H1 (cell line): Measurements from ENCODE around the gene AGBL4. TPM values are rescaled to one million over a fixed set of nuclear protein-coding genes. Genes with fewer than 3 reads are reported as not detected.

ENCODE experiments used
- CTCF ChIA-PET: fragments of 300-600 bp; sonication (Branson Sonifier 250); formaldehyde crosslinking; loops from one replicate; lab custom pipeline; 2021; ENCODE audit not compliant: partially characterized antibody; lab: Charles Lee
- POLR2A ChIA-PET: fragments of 300-600 bp; sonication (Branson Sonifier 250); formaldehyde crosslinking; loops from one replicate; lab custom pipeline; 2021; ENCODE audit warnings: inconsistent platforms; ENCODE audit not compliant: partially characterized antibody; lab: Charles Lee
- DNase-seq, 2 experiments: peaks; one replicate each; pipeline versions ENCODE4 v3.0.0 to v3.0.0-alpha.2; 2010 to 2022; ENCODE audit warnings: low spot score in 2 of 2, low read depth in 1 of 2, mixed read lengths in 1 of 2
- FAIRE-seq: peaks from 2 replicates; lab custom pipeline; 2011; peaks lifted over from hg19 to GRCh38; lab: Jason Lieb, UNC
- H2AFZ ChIP-seq: 2 replicates; pipeline ENCODE4 v1.8.1; 2012; ENCODE audit warnings: low read length, inconsistent platforms
- H2AK5ac ChIP-seq: 2 replicates; pipeline ENCODE4 v1.6.1; 2013; ENCODE audit warnings: low read depth, low read length
- H2BK120ac ChIP-seq: replicated peaks from 2 replicates; pipeline ENCODE3; 2013; ENCODE audit warnings: low read depth, low read length, inconsistent platforms
- H2BK12ac ChIP-seq: 2 replicates; pipeline ENCODE4 v1.6.1; 2013; ENCODE audit warnings: low read depth, low read length
- H2BK15ac ChIP-seq: 2 replicates; pipeline ENCODE4 v1.6.1; 2013; ENCODE audit warnings: low read length
- H2BK20ac ChIP-seq: 2 replicates; pipeline ENCODE4 v1.6.1; 2013; ENCODE audit warnings: low read length
- H2BK5ac ChIP-seq: 2 replicates; pipeline ENCODE4 v1.6.1; 2013; ENCODE audit warnings: low read depth, low read length
- H3K14ac ChIP-seq: 2 replicates; pipeline ENCODE4 v1.6.1; 2013; ENCODE audit warnings: inconsistent platforms; ENCODE audit not compliant: insufficient read length
- H3K18ac ChIP-seq: 2 replicates; pipeline ENCODE4 v1.6.1; 2013; ENCODE audit warnings: low read length; ENCODE audit errors: extremely low read depth
- H3K23ac ChIP-seq: 2 replicates; pipeline ENCODE4 v1.6.1; 2013; ENCODE audit warnings: inconsistent platforms; ENCODE audit not compliant: insufficient read length
- H3K23me2 ChIP-seq: 2 replicates; pipeline ENCODE4 v1.6.1; 2013; ENCODE audit warnings: low read depth, low read length
- H3K27ac ChIP-seq: 2 replicates; pipeline ENCODE4 v1.6.1; 2011; ENCODE audit warnings: low read depth, low read length, inconsistent platforms
- H3K27me3 ChIP-seq, 4 experiments: replicated peaks in 1 of 4; 1 replicate in 1 of 4; 2 replicates in 3 of 4; pipeline versions ENCODE4 v1.6.1 to v1.8.1; 2011 to 2013; ENCODE audit warnings: low read length in 3 of 4, mild to moderate bottlenecking in 3 of 4, inconsistent platforms in 2 of 4, mixed read lengths in 2 of 4, moderate library complexity in 1 of 4; ENCODE audit not compliant: control insufficient read depth in 3 of 4, insufficient read depth in 3 of 4; ENCODE audit errors: extremely low read depth in 1 of 4
- H3K36me3 ChIP-seq, 4 experiments: 2 replicates each; pipeline versions ENCODE4 v1.6.1 to v1.8.1; 2011 to 2013; ENCODE audit warnings: mild to moderate bottlenecking in 4 of 4, low read length in 3 of 4, moderate library complexity in 2 of 4, control low read depth in 1 of 4, inconsistent platforms in 1 of 4; ENCODE audit not compliant: insufficient read depth in 4 of 4, control insufficient read depth in 2 of 4
- H3K4ac ChIP-seq: replicated peaks from 2 replicates; pipeline ENCODE3; 2013; ENCODE audit warnings: low read length, low read depth, mixed read lengths, inconsistent platforms; ENCODE audit not compliant: insufficient read length
- H3K4me1 ChIP-seq, 4 experiments: replicated peaks in 1 of 4; 1 replicate in 1 of 4; 2 replicates in 3 of 4; pipeline versions ENCODE4 v1.6.1 to v1.8.1; 2011 to 2013; ENCODE audit warnings: low read length in 3 of 4, inconsistent platforms in 2 of 4, mixed read lengths in 1 of 4; ENCODE audit not compliant: insufficient read depth in 4 of 4, control insufficient read depth in 3 of 4
- H3K4me2 ChIP-seq, 2 experiments: 2 replicates each; pipeline versions ENCODE4 v1.6.1 to v1.8.1; 2011 to 2013; ENCODE audit warnings: low read depth in 2 of 2, low read length in 2 of 2, control low read depth in 1 of 2, inconsistent platforms in 1 of 2, mild to moderate bottlenecking in 1 of 2; ENCODE audit not compliant: insufficient read depth in 1 of 2
- H3K4me3 ChIP-seq, 4 experiments: fragments of 200-600, 300-600 bp in 1 of 4; sonication (generic), shearing (Covaris generic), sonication (Bioruptor Twin) in 1 of 4; 2 replicates each; pipeline versions ENCODE4 v1.5.1 to v1.8.1; 2011 to 2016; ENCODE audit warnings: low read length in 4 of 4, low read depth in 3 of 4, control low read depth in 2 of 4, inconsistent platforms in 2 of 4, mild to moderate bottlenecking in 2 of 4, mixed read lengths in 1 of 4, moderate library complexity in 1 of 4; ENCODE audit not compliant: insufficient read depth in 2 of 4; ENCODE audit errors: extremely low read depth in 1 of 4
- H3K56ac ChIP-seq: replicated peaks from 2 replicates; pipeline ENCODE3; 2013; ENCODE audit warnings: low read depth, mild to moderate bottlenecking, mixed read lengths, low read length, inconsistent platforms; ENCODE audit not compliant: insufficient read length
- H3K79me1 ChIP-seq: 2 replicates; pipeline ENCODE4 v1.6.1; 2013; ENCODE audit warnings: low read depth, low read length, control low read depth
- H3K79me2 ChIP-seq, 2 experiments: 2 replicates each; pipeline versions ENCODE4 v1.6.1 to v1.8.1; 2012 to 2013; ENCODE audit warnings: low read length in 2 of 2, mild to moderate bottlenecking in 2 of 2, inconsistent platforms in 1 of 2; ENCODE audit not compliant: insufficient read depth in 2 of 2, control insufficient read depth in 1 of 2
- H3K9ac ChIP-seq, 4 experiments: replicated peaks in 1 of 4; 1 replicate in 1 of 4; 2 replicates in 3 of 4; pipeline versions ENCODE4 v1.6.1 to v1.8.1; 2011 to 2013; ENCODE audit warnings: low read depth in 3 of 4, low read length in 3 of 4, control low read depth in 2 of 4, mild to moderate bottlenecking in 2 of 4, moderate library complexity in 2 of 4, inconsistent platforms in 1 of 4; ENCODE audit errors: extremely low read depth in 1 of 4
- H3K9me3 ChIP-seq, 2 experiments: 2 replicates each; pipeline versions ENCODE4 v1.6.1 to v1.8.1; 2012 to 2013; ENCODE audit warnings: mild to moderate bottlenecking in 2 of 2, moderate library complexity in 2 of 2, control low read depth in 1 of 2, inconsistent platforms in 1 of 2, low read depth in 1 of 2, low read length in 1 of 2, mixed read lengths in 1 of 2; ENCODE audit not compliant: insufficient read depth in 2 of 2
- H4K20me1 ChIP-seq, 2 experiments: replicated peaks in 1 of 2; 2 replicates each; pipeline versions ENCODE3 to v1.8.1; 2011 to 2013; ENCODE audit warnings: inconsistent platforms in 2 of 2, low read length in 2 of 2, mild to moderate bottlenecking in 1 of 2; ENCODE audit not compliant: insufficient read depth in 2 of 2, control insufficient read depth in 1 of 2
- H4K5ac ChIP-seq: 2 replicates; pipeline ENCODE4 v1.6.1; 2013; ENCODE audit warnings: low read length, low read depth, mixed read lengths, inconsistent platforms; ENCODE audit not compliant: insufficient read length
- H4K8ac ChIP-seq: 2 replicates; pipeline ENCODE4 v1.8.0; 2013; ENCODE audit warnings: mild to moderate bottlenecking, moderate library complexity, low read length, inconsistent platforms; ENCODE audit not compliant: insufficient read depth; ENCODE audit errors: extremely low read depth
- H4K91ac ChIP-seq: replicated peaks from 2 replicates; pipeline ENCODE3; 2013; ENCODE audit warnings: low read length, mixed read lengths, inconsistent platforms; ENCODE audit not compliant: insufficient read length
- CREB1 ChIP-seq: IDR thresholded peaks from 2 replicates; pipeline ENCODE4 v1.6.1; 2012; ENCODE audit warnings: inconsistent platforms
- HDAC6 ChIP-seq: IDR thresholded peaks from one replicate; pipeline ENCODE4 v1.7.1; 2012; ENCODE audit warnings: low read depth, mild to moderate bottlenecking, inconsistent platforms, low read length, moderate library complexity
- JUN ChIP-seq: IDR thresholded peaks from 2 replicates; pipeline ENCODE4 v1.6.1; 2011; ENCODE audit warnings: low read depth, mild to moderate bottlenecking, improper control_type of control experiment, low read length
- KDM4A ChIP-seq: IDR thresholded peaks from one replicate; pipeline ENCODE4 v1.7.1; 2012; ENCODE audit warnings: low read depth, mild to moderate bottlenecking, moderate library complexity, low read length, inconsistent platforms; ENCODE audit not compliant: severe bottlenecking
- TCF12 ChIP-seq: IDR thresholded peaks from 2 replicates; pipeline ENCODE4 v1.6.1; 2011; ENCODE audit warnings: low read depth, mild to moderate bottlenecking, low read length
- TEAD4 ChIP-seq: IDR thresholded peaks from 2 replicates; pipeline ENCODE4 v1.6.1; 2012; ENCODE audit warnings: low read depth, low read length, inconsistent platforms, mixed read lengths
- WGBS, 2 experiments: shearing (Covaris generic) in 1 of 2; methylation state at CpG; one replicate each; pipeline versions ENCODE4 v1.1.6 to v1.1.7; 2013 to 2015; ENCODE audit warnings: low lambda C conversion rate in 2 of 2, mixed read lengths in 2 of 2, inconsistent platforms in 1 of 2, low coverage in 1 of 2, missing lambda C conversion rate in 1 of 2; ENCODE audit not compliant: insufficient replicate concordance in 2 of 2, insufficient coverage in 1 of 2, insufficient read length in 1 of 2; ENCODE audit errors: extremely low coverage in 1 of 2, missing lambda C conversion rate in 1 of 2; 5-methylcytosine and 5-hydroxymethylcytosine counted together
- polyA plus RNA-seq, 7 experiments: library from polyadenylated mRNA; depleted of rRNA in 3 of 7; stranded (reverse) in 5 of 7; unstranded in 2 of 7; fragments of >200 nt in 5 of 7; fragments of 200-250 nt in 2 of 7; gene quantifications; 1 replicate in 5 of 7; 2 replicates in 1 of 7; 4 replicates in 1 of 7; pipeline versions ENCODE4 v1.2.1 to v1.2.3, GENCODE V29; 2011 to 2013; ENCODE audit warnings: missing spikeins in 2 of 7, mixed read lengths in 2 of 7
- total RNA-seq: library from RNA; stranded (reverse); fragmentation: NEBNext Ultra II Directional; extraction: Animal tissue kit (Norgen Biotek cat#: 25700); gene quantifications from 2 replicates; pipeline ENCODE4 v1.2.1, GENCODE V29; 2021
- TF ChIP-seq, protein P1 (sequence below): IDR thresholded peaks from 2 replicates; pipeline ENCODE4 v1.6.1; 2011; ENCODE audit warnings: low read depth, mild to moderate bottlenecking, low read length; ENCODE audit not compliant: insufficient read depth

AGBL4 gene
- total and polyA plus RNA-seq, 2 of the 8 experiments (the other 6 are each of a cell fraction or from before 2014, with no cell fraction given): 0.41 to 0.45 TPM

DNA sequence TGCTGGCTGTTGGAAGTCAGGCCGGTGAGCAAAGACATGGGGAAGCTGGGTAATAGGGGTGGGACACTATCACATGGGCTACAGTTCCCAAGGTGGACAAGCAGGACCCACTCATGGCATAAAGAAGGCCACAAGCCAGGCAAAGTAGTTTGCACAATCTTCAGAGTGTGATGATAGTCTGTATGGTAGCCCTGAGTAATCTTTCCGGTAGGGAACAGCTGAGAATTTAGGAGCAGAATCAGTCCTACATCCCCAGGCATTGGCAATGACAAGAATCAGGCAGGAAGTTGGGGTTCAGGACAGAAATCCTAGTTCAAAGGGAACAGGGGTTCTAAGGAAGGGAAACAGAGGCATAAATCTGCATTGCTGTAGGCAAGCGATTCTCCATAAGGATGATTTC lies 1527.8 kb downstream of the AGBL4 start:
- Histone ChIP-seq H4K20me1 (no peaks in the 10 kb centered on the region), H3K27ac (no peak overlapping the region), H3K18ac (no peak overlapping the region), H2BK120ac (no peak overlapping the region), H2BK15ac (no peak overlapping the region), H4K5ac (no peak overlapping the region), H3K9me3 (no peaks in the 10 kb centered on the region), H4K8ac (no peak overlapping the region), H3K23me2 (no peaks in the 10 kb centered on the region), H3K4me3 (no peak overlapping the region), H3K79me1 (no peaks in the 10 kb centered on the region), H2BK12ac (no peak overlapping the region; the same call in 1 of the 2 replicates), H2BK20ac (no peak overlapping the region), H3K4ac (no peak overlapping the region), H3K23ac (no peak overlapping the region), H2BK5ac (no peak overlapping the region), H3K27me3 (no peaks in the 10 kb centered on the region), H2AK5ac (no peak overlapping the region), H4K91ac (no peak overlapping the region), H3K36me3 (no peaks in the 10 kb centered on the region), H3K79me2 (no peaks in the 10 kb centered on the region), H3K4me2 (no peak overlapping the region), H3K56ac (no peak overlapping the region), H2AFZ (no peak overlapping the region), H3K4me1 (peaks cover 0 to 19% (median 10%) of the 10 kb centered on the region in 4 experiments; a peak in 5 of 7 replicates), H3K9ac (no peak overlapping the region), H3K14ac (no peak overlapping the region)
- FAIRE-seq: no peak
- CTCF ChIA-PET: interaction anchor here (0.7 to 5.2 kb wide), 5 partner anchors 35 to 868 kb away, joined by 3 to 76 read pairs (median 4); no protein-coding TSS in a partner anchor
- WGBS, 2 experiments: 86% methylated on average over 3 of the region's 3 CpGs; no CpG with 5 or more reads in 1 of the 2 experiments
- DNase-seq: no peak
- POLR2A ChIA-PET: no interaction called here
- TF ChIP-seq KDM4A (no peak), TCF12 (no peak), CREB1 (no peak), HDAC6 (no peak), JUN (no peak), TEAD4 (no peak)
- TF ChIP-seq, protein P1, sequence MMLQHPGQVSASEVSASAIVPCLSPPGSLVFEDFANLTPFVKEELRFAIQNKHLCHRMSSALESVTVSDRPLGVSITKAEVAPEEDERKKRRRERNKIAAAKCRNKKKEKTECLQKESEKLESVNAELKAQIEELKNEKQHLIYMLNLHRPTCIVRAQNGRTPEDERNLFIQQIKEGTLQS: no peak
